ENCODE data around the gene ANKRD13A. TPM values are rescaled to one million over a fixed set of nuclear protein-coding genes. Genes with fewer than 3 reads are reported as not detected.

ANKRD13A gene
- total RNA-seq, 1 experiment from 2014 or later, result 19.9 TPM

DNA sequence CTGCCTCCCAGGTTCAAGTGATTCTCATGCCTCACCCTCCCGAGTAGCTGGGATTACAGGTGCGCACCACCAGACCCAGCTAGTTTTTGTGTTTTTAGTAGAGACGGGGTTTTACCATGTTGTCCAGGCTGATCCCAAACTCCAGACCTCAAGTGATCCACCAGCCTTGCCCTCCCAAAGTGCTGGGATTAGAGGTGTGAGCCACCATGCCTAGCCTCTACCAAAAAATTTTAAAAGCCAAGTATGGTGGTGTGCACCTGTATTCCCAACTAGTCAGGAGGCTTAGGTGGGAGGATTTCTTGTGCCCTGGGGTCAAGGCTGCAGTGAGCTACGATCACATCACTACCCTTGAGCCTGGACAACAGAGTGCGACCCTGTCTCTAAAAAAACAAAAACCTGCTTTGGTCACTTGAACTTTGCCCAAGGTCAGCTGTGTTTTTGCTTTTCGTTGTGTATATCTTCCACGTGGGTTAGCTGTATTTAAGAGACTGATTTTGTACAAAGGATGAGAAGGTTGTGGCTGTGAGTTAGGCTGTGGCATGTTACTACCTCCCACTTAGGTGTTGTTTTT lies 36.4 kb downstream of the ANKRD13A start:
- H3K4me2 ChIP-seq (ENCODE audit: low read length), result no peak overlapping the region
- no TSS peak for BruUV-seq (replicated peaks)
- CTCF ChIA-PET, result no interaction called here
- H3K4me1 ChIP-seq (ENCODE audit: control insufficient read depth in 1 of 2, insufficient read depth in 2 of 2, low read length in 2 of 2), result peaks cover 12 to 13% of the 10 kb centered on the region in 2 experiments
- H3K36me3 ChIP-seq (ENCODE audit: control insufficient read depth in 1 of 2, insufficient read depth in 2 of 2, low read length in 2 of 2), result peaks cover 2 to 10% of the 10 kb centered on the region in 2 experiments; a peak in 2 of 4 replicates
- no peaks in the 10 kb centered on the region; the same call in 1 of the 2 replicates for H3K79me2 ChIP-seq (ENCODE audit: insufficient read depth, low read length)
- DNase-seq (ENCODE audit: low read depth, low spot score), result no peak
- H3K9me3 ChIP-seq (ENCODE audit: control insufficient read depth in 1 of 2, insufficient read depth in 1 of 2, low read depth in 1 of 2, low read length in 2 of 2), result no peaks in the 10 kb centered on the region
- no peak overlapping the region for H3K27ac ChIP-seq (ENCODE audit: low read depth, low read length)
- no peak for ATAC-seq
- POLR2A ChIA-PET, result no interaction called here
- no peaks in the 10 kb centered on the region for H3K9me2 ChIP-seq (ENCODE audit: insufficient read depth)
- RAD21 ChIA-PET (ENCODE audit: low non-redundant PET in 1 of 2, low total read pairs in 2 of 2, uncharacterized antibody in 2 of 2, unreplicated experiment in 2 of 2), result no interaction called here
- H3K27me3 ChIP-seq (ENCODE audit: insufficient read depth, low read length), result no peaks in the 10 kb centered on the region
- no peak overlapping the region for H3K4me3 ChIP-seq (replicated peaks in 1 of 2; ENCODE audit: low read depth in 1 of 2, low read length in 2 of 2)
- H4K20me1 ChIP-seq (ENCODE audit: insufficient read depth), result no peaks in the 10 kb centered on the region
- H2AFZ ChIP-seq (ENCODE audit: low read depth, low read length, poor library complexity, severe bottlenecking), result no peak overlapping the region
- intact Hi-C loops (cut with micrococcal nuclease), result loop anchor here (1.0 to 5.0 kb wide), 2 partner anchors 101 to 183 kb away; no protein-coding TSS in a partner anchor
- no peak overlapping the region for H3K9ac ChIP-seq (ENCODE audit: low read length)
- TF ChIP-seq, protein P1, sequence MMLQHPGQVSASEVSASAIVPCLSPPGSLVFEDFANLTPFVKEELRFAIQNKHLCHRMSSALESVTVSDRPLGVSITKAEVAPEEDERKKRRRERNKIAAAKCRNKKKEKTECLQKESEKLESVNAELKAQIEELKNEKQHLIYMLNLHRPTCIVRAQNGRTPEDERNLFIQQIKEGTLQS (IDR thresholded peaks at IDR 0.05), result no peak
- no peak for TF ChIP-seq JUND (IDR thresholded peaks at IDR 0.05)
- no peak for TF ChIP-seq SRF (IDR thresholded peaks at IDR 0.05; ENCODE audit: low read depth)
- TF ChIP-seq, protein P2, sequence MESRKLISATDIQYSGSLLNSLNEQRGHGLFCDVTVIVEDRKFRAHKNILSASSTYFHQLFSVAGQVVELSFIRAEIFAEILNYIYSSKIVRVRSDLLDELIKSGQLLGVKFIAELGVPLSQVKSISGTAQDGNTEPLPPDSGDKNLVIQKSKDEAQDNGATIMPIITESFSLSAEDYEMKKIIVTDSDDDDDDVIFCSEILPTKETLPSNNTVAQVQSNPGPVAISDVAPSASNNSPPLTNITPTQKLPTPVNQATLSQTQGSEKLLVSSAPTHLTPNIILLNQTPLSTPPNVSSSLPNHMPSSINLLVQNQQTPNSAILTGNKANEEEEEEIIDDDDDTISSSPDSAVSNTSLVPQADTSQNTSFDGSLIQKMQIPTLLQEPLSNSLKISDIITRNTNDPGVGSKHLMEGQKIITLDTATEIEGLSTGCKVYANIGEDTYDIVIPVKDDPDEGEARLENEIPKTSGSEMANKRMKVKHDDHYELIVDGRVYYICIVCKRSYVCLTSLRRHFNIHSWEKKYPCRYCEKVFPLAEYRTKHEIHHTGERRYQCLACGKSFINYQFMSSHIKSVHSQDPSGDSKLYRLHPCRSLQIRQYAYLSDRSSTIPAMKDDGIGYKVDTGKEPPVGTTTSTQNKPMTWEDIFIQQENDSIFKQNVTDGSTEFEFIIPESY (IDR thresholded peaks at IDR 0.05; ENCODE audit: extremely low read depth, insufficient replicate concordance, low read length), result no peak
- no peak for TF ChIP-seq TCF7L2 (IDR thresholded peaks at IDR 0.05; ENCODE audit: borderline replicate concordance, extremely low read depth, insufficient read depth, insufficient read length)
- TF ChIP-seq, protein P3, sequence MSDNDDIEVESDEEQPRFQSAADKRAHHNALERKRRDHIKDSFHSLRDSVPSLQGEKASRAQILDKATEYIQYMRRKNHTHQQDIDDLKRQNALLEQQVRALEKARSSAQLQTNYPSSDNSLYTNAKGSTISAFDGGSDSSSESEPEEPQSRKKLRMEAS (IDR thresholded peaks at IDR 0.05), result no peak
- TF ChIP-seq CEBPB (IDR thresholded peaks at IDR 0.05; ENCODE audit: low read depth), result no peak
- no peak for TF ChIP-seq POLR2AphosphoS5 (IDR thresholded peaks at IDR 0.05; ENCODE audit: low read depth, low read length)
